Measurements from ENCODE around the gene EPS15.

The EPS15 gene

GRCh38 chr1:51559064-51559500, 40.0 kb upstream of the EPS15 start:
- Histone ChIP-seq H3K27me3 (ENCODE audit: control insufficient read depth, insufficient read depth, low read length) (no peaks in the 10 kb centered on the region), H3K4me3 (ENCODE audit: low read length) (no peak overlapping the region), H3K27ac (ENCODE audit: low read length) (no peak overlapping the region), H3K4me1 (ENCODE audit: control insufficient read depth, insufficient read depth, low read length) (no peaks in the 10 kb centered on the region), H3K9me3 (ENCODE audit: control insufficient read depth, insufficient read depth, low read length) (no peaks in the 10 kb centered on the region), H3K36me3 (ENCODE audit: control insufficient read depth, insufficient read depth, low read length) (no peaks in the 10 kb centered on the region)
- no peak for DNase-seq (ENCODE audit: low read depth, low spot score)
- WGBS (ENCODE audit: insufficient coverage, insufficient read length): no CpG with 5 or more reads among the region's 3 CpGs

GRCh38 chr1:51558375-51558924, 39.4 kb upstream of the EPS15 start:
- DNase-seq (ENCODE audit: low read depth, low spot score): no peak
- Histone ChIP-seq H3K36me3 (ENCODE audit: control insufficient read depth, insufficient read depth, low read length) (no peaks in the 10 kb centered on the region), H3K27me3 (ENCODE audit: control insufficient read depth, insufficient read depth, low read length) (no peaks in the 10 kb centered on the region), H3K9me3 (ENCODE audit: control insufficient read depth, insufficient read depth, low read length) (no peaks in the 10 kb centered on the region), H3K4me1 (ENCODE audit: control insufficient read depth, insufficient read depth, low read length) (no peaks in the 10 kb centered on the region), H3K27ac (ENCODE audit: low read length) (no peak overlapping the region), H3K4me3 (ENCODE audit: low read length) (no peak overlapping the region)
- no CpG with 5 or more reads among the region's 5 CpGs for WGBS (ENCODE audit: insufficient coverage, insufficient read length)

GRCh38 chr1:51557168-51557567, 38.1 kb upstream of the EPS15 start:
- H3K36me3 ChIP-seq (ENCODE audit: control insufficient read depth, insufficient read depth, low read length): no peaks in the 10 kb centered on the region
- no peak for DNase-seq (ENCODE audit: low read depth, low spot score)
- no peaks in the 10 kb centered on the region for H3K9me3 ChIP-seq (ENCODE audit: control insufficient read depth, insufficient read depth, low read length)
- no peaks in the 10 kb centered on the region for H3K27me3 ChIP-seq (ENCODE audit: control insufficient read depth, insufficient read depth, low read length)
- no peak overlapping the region for H3K4me3 ChIP-seq (ENCODE audit: low read length)
- no peaks in the 10 kb centered on the region for H3K4me1 ChIP-seq (ENCODE audit: control insufficient read depth, insufficient read depth, low read length)
- no peak overlapping the region for H3K27ac ChIP-seq (ENCODE audit: low read length)

- H3K27me3 ChIP-seq (ENCODE audit: control insufficient read depth, insufficient read depth, low read length): no peaks in the 10 kb centered on the region
- H3K4me3 ChIP-seq (ENCODE audit: low read length): no peak overlapping the region
- no peaks in the 10 kb centered on the region for H3K9me3 ChIP-seq (ENCODE audit: control insufficient read depth, insufficient read depth, low read length)
- WGBS (ENCODE audit: insufficient coverage, insufficient read length): no CpG with 5 or more reads among the region's 4 CpGs
- H3K4me1 ChIP-seq (ENCODE audit: control insufficient read depth, insufficient read depth, low read length): no peaks in the 10 kb centered on the region
- H3K27ac ChIP-seq (ENCODE audit: low read length): no peak overlapping the region
- no peaks in the 10 kb centered on the region for H3K36me3 ChIP-seq (ENCODE audit: control insufficient read depth, insufficient read depth, low read length)
- no peak for DNase-seq (ENCODE audit: low read depth, low spot score)
Measured at GRCh38 chr1:51555866-51556619, 37.0 kb upstream of the EPS15 start.

- no peak for DNase-seq (ENCODE audit: low read depth, low spot score)
- WGBS (ENCODE audit: insufficient coverage, insufficient read length): no CpG with 5 or more reads among the region's 3 CpGs
- Histone ChIP-seq H3K4me1 (ENCODE audit: control insufficient read depth, insufficient read depth, low read length) (no peaks in the 10 kb centered on the region), H3K27ac (ENCODE audit: low read length) (no peak overlapping the region), H3K9me3 (ENCODE audit: control insufficient read depth, insufficient read depth, low read length) (no peaks in the 10 kb centered on the region), H3K36me3 (ENCODE audit: control insufficient read depth, insufficient read depth, low read length) (no peaks in the 10 kb centered on the region), H3K4me3 (ENCODE audit: low read length) (no peak overlapping the region), H3K27me3 (ENCODE audit: control insufficient read depth, insufficient read depth, low read length) (no peaks in the 10 kb centered on the region)
Measured at GRCh38 chr1:51553911-51554310, 34.8 kb upstream of the EPS15 start.

- Histone ChIP-seq H3K27me3 (ENCODE audit: control insufficient read depth, insufficient read depth, low read length) (no peaks in the 10 kb centered on the region), H3K4me1 (ENCODE audit: control insufficient read depth, insufficient read depth, low read length) (no peaks in the 10 kb centered on the region), H3K4me3 (ENCODE audit: low read length) (no peak overlapping the region), H3K27ac (ENCODE audit: low read length) (no peak overlapping the region), H3K9me3 (ENCODE audit: control insufficient read depth, insufficient read depth, low read length) (no peaks in the 10 kb centered on the region), H3K36me3 (ENCODE audit: control insufficient read depth, insufficient read depth, low read length) (no peaks in the 10 kb centered on the region)
- no CpG with 5 or more reads among the region's 11 CpGs for WGBS (ENCODE audit: insufficient coverage, insufficient read length)
- DNase-seq (ENCODE audit: low read depth, low spot score): no peak
Measured at GRCh38 chr1:51552929-51553807, 34.1 kb upstream of the EPS15 start.

GRCh38 chr1:51551848-51552296, 32.8 kb upstream of the EPS15 start:
- Histone ChIP-seq H3K27me3 (ENCODE audit: control insufficient read depth, insufficient read depth, low read length) (no peaks in the 10 kb centered on the region), H3K27ac (ENCODE audit: low read length) (no peak overlapping the region), H3K4me3 (ENCODE audit: low read length) (no peak overlapping the region), H3K9me3 (ENCODE audit: control insufficient read depth, insufficient read depth, low read length) (no peaks in the 10 kb centered on the region), H3K4me1 (ENCODE audit: control insufficient read depth, insufficient read depth, low read length) (no peaks in the 10 kb centered on the region), H3K36me3 (ENCODE audit: control insufficient read depth, insufficient read depth, low read length) (no peaks in the 10 kb centered on the region)
- no peak for DNase-seq (ENCODE audit: low read depth, low spot score)
- no CpG with 5 or more reads among the region's 5 CpGs for WGBS (ENCODE audit: insufficient coverage, insufficient read length)

GRCh38 chr1:51551081-51551480, 32.0 kb upstream of the EPS15 start:
- DNase-seq (ENCODE audit: low read depth, low spot score): no peak
- Histone ChIP-seq H3K27ac (ENCODE audit: low read length) (no peak overlapping the region), H3K4me3 (ENCODE audit: low read length) (no peak overlapping the region), H3K4me1 (ENCODE audit: control insufficient read depth, insufficient read depth, low read length) (no peaks in the 10 kb centered on the region), H3K9me3 (ENCODE audit: control insufficient read depth, insufficient read depth, low read length) (no peaks in the 10 kb centered on the region), H3K27me3 (ENCODE audit: control insufficient read depth, insufficient read depth, low read length) (no peaks in the 10 kb centered on the region), H3K36me3 (ENCODE audit: control insufficient read depth, insufficient read depth, low read length) (no peaks in the 10 kb centered on the region)
- WGBS (ENCODE audit: insufficient coverage, insufficient read length): 100% methylated on average over 1 of the region's 2 CpGs

- Histone ChIP-seq H3K27me3 (ENCODE audit: control insufficient read depth, insufficient read depth, low read length) (no peaks in the 10 kb centered on the region), H3K4me1 (ENCODE audit: control insufficient read depth, insufficient read depth, low read length) (no peaks in the 10 kb centered on the region), H3K9me3 (ENCODE audit: control insufficient read depth, insufficient read depth, low read length) (no peaks in the 10 kb centered on the region), H3K36me3 (ENCODE audit: control insufficient read depth, insufficient read depth, low read length) (no peaks in the 10 kb centered on the region), H3K27ac (ENCODE audit: low read length) (no peak overlapping the region), H3K4me3 (ENCODE audit: low read length) (no peak overlapping the region)
- no peak for DNase-seq (ENCODE audit: low read depth, low spot score)
- WGBS (ENCODE audit: insufficient coverage, insufficient read length): no CpG with 5 or more reads among the region's 3 CpGs
Measured at GRCh38 chr1:51549901-51550300, 30.8 kb upstream of the EPS15 start.

- no peaks in the 10 kb centered on the region for H3K4me1 ChIP-seq (ENCODE audit: control insufficient read depth, insufficient read depth, low read length)
- H3K36me3 ChIP-seq (ENCODE audit: control insufficient read depth, insufficient read depth, low read length): no peaks in the 10 kb centered on the region
- H3K9me3 ChIP-seq (ENCODE audit: control insufficient read depth, insufficient read depth, low read length): no peaks in the 10 kb centered on the region
- no peak for DNase-seq (ENCODE audit: low read depth, low spot score)
- no peaks in the 10 kb centered on the region for H3K27me3 ChIP-seq (ENCODE audit: control insufficient read depth, insufficient read depth, low read length)
- WGBS (ENCODE audit: insufficient coverage, insufficient read length): no CpG with 5 or more reads among the region's 3 CpGs
- no peak overlapping the region for H3K4me3 ChIP-seq (ENCODE audit: low read length)
- H3K27ac ChIP-seq (ENCODE audit: low read length): no peak overlapping the region
Measured at GRCh38 chr1:51549016-51549619, 30.1 kb upstream of the EPS15 start.
